Keratinocyte (primary cell): ENCODE data around the gene CCDC97. TPM values are rescaled to one million over a fixed set of nuclear protein-coding genes. Genes with fewer than 3 reads are reported as not detected.

Source experiments
- DNase-seq: peaks from one replicate; pipeline ENCODE4 v3.0.0-alpha.2; 2011; ENCODE audit warnings: low read depth, missing footprints, low spot score
- FAIRE-seq: peaks from 2 replicates; lab custom pipeline; 2011; peaks lifted over from hg19 to GRCh38; lab: Jason Lieb, UNC
- H2AFZ ChIP-seq: 2 replicates; pipeline ENCODE4 v1.6.0; 2012; ENCODE audit warnings: low read length, control low read depth, inconsistent platforms; ENCODE audit not compliant: control insufficient read depth
- H3K27ac ChIP-seq: 2 replicates; pipeline ENCODE4 v1.5.1; 2011; ENCODE audit warnings: low read length; ENCODE audit not compliant: control insufficient read depth, insufficient read depth
- H3K27me3 ChIP-seq: 3 replicates; pipeline ENCODE4 v1.6.0; 2011; ENCODE audit warnings: low read length; ENCODE audit not compliant: control insufficient read depth, insufficient read depth; ENCODE audit errors: extremely low read depth
- H3K36me3 ChIP-seq, 2 experiments: 2 replicates in 1 of 2; 3 replicates in 1 of 2; pipeline ENCODE4 v1.5.1; 2011; ENCODE audit warnings: low read length in 2 of 2, mild to moderate bottlenecking in 1 of 2; ENCODE audit not compliant: control insufficient read depth in 2 of 2, insufficient read depth in 2 of 2; ENCODE audit errors: extremely low read depth in 1 of 2
- H3K4me1 ChIP-seq: 3 replicates; pipeline ENCODE4 v1.5.1; 2011; ENCODE audit warnings: low read length; ENCODE audit not compliant: control insufficient read depth, insufficient read depth; ENCODE audit errors: extremely low read depth
- H3K4me2 ChIP-seq: 3 replicates; pipeline ENCODE4 v1.6.0; 2011; ENCODE audit warnings: low read depth, low read length; ENCODE audit not compliant: control insufficient read depth, insufficient read depth; ENCODE audit errors: extremely low read depth
- H3K4me3 ChIP-seq, 3 experiments: fragments of 200-600 bp in 1 of 3; sonication (generic) in 1 of 3; 2 replicates in 2 of 3; 3 replicates in 1 of 3; pipeline ENCODE4 v1.5.1; 2011 to 2016; ENCODE audit warnings: low read length in 3 of 3, mild to moderate bottlenecking in 3 of 3, control low read depth in 2 of 3, inconsistent platforms in 1 of 3, low read depth in 1 of 3, mixed read lengths in 1 of 3, mixed run types in 1 of 3, moderate library complexity in 1 of 3; ENCODE audit not compliant: control insufficient read depth in 2 of 3, insufficient read depth in 2 of 3; ENCODE audit errors: extremely low read depth in 1 of 3
- H3K79me2 ChIP-seq: 2 replicates; pipeline ENCODE4 v1.6.0; 2012; ENCODE audit warnings: low read length; ENCODE audit not compliant: control insufficient read depth, insufficient read depth
- H3K9ac ChIP-seq: 3 replicates; pipeline ENCODE4 v1.6.0; 2011; ENCODE audit warnings: low read length; ENCODE audit not compliant: control insufficient read depth, insufficient read depth; ENCODE audit errors: extremely low read depth
- H3K9me1 ChIP-seq: 3 replicates; pipeline ENCODE4 v1.6.0; 2011; ENCODE audit warnings: low read length; ENCODE audit not compliant: control insufficient read depth, insufficient read depth; ENCODE audit errors: extremely low read depth
- H3K9me3 ChIP-seq: 2 replicates; pipeline ENCODE4 v1.5.1; 2012; ENCODE audit warnings: low read depth, low read length; ENCODE audit not compliant: control insufficient read depth
- H4K20me1 ChIP-seq: 3 replicates; pipeline ENCODE4 v1.6.0; 2011; ENCODE audit warnings: low read length; ENCODE audit not compliant: control insufficient read depth, insufficient read depth; ENCODE audit errors: extremely low read depth
- EZH2 ChIP-seq: IDR thresholded peaks from one replicate; pipeline ENCODE4 v1.6.1; 2012; ENCODE audit warnings: inconsistent platforms, mild to moderate bottlenecking, low read length, moderate library complexity
- dilution Hi-C: fragments of 300-500 bp; cut with MboI; formaldehyde crosslinking; loops from one replicate; pipeline ENCODE4 v1.7.0; 2020; ENCODE audit warnings: low sequenced_read_pairs; ENCODE audit not compliant: extremely low pct_ligation_motif_present
- polyA plus RNA-seq, 5 experiments: library from polyadenylated mRNA; depleted of rRNA in 3 of 5; stranded (reverse) in 3 of 5; stranded (forward) in 1 of 5; unstranded in 1 of 5; fragments of >200 nt; gene quantifications; 1 replicate in 1 of 5; 2 replicates in 3 of 5; 3 replicates in 1 of 5; pipeline versions ENCODE4 v1.2.1 to v1.2.3, GENCODE V29; 2011 to 2012; ENCODE audit warnings: missing spikeins in 2 of 5, low read depth in 1 of 5, low replicate concordance in 1 of 5
- TF ChIP-seq, protein P1 (sequence below), 3 experiments: IDR thresholded peaks in 1 of 3; conservative IDR thresholded peaks in 1 of 3; optimal IDR thresholded peaks in 1 of 3; 2 replicates in 2 of 3; 3 replicates in 1 of 3; pipeline versions ENCODE3 to v1.5.1; 2011; ENCODE audit warnings: low read length in 3 of 3, mild to moderate bottlenecking in 3 of 3, moderate library complexity in 2 of 3, control low read depth in 1 of 3, inconsistent platforms in 1 of 3; ENCODE audit not compliant: insufficient read depth in 2 of 3; ENCODE audit errors: extremely low read depth in 1 of 3

Gene CCDC97
- polyA plus RNA-seq, 1 donor (not counting 4 experiments of a cell fraction or from before 2014, with no cell fraction given): 6.8 TPM

DNA sequence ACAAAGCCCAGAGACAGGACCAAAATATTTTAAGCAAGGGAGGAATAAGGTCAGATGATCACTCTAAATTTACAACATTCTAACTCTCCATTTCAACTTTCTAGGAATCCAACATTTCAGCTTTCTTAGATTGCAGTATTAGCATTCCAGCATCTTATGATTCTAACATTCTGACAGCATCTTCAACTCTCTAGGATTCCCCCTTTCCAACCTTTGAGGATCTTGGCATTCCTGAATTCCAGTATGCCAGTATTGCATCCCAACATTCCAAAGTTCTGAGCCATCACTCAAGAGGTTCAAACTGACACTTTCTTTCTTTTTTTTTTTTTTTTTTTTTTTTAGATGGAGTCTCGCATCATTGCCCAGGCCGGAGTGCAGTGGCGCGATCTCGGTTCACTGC, 30.0 kb downstream of the CCDC97 start:
- DNase-seq (no peak), FAIRE-seq (no peak)
- Histone ChIP-seq H3K9me1 (no peaks in the 10 kb centered on the region), H2AFZ (no peak overlapping the region), H3K4me3 (no peak overlapping the region), H3K4me1 (no peaks in the 10 kb centered on the region), H4K20me1 (no peaks in the 10 kb centered on the region), H3K27me3 (no peaks in the 10 kb centered on the region), H3K9ac (no peak overlapping the region), H3K36me3 (peaks cover 5 to 33% of the 10 kb centered on the region in 2 experiments), H3K9me3 (no peaks in the 10 kb centered on the region), H3K27ac (no peak overlapping the region), H3K4me2 (no peak overlapping the region), H3K79me2 (no peaks in the 10 kb centered on the region)
- TF ChIP-seq EZH2: no peak
- TF ChIP-seq, protein P1, sequence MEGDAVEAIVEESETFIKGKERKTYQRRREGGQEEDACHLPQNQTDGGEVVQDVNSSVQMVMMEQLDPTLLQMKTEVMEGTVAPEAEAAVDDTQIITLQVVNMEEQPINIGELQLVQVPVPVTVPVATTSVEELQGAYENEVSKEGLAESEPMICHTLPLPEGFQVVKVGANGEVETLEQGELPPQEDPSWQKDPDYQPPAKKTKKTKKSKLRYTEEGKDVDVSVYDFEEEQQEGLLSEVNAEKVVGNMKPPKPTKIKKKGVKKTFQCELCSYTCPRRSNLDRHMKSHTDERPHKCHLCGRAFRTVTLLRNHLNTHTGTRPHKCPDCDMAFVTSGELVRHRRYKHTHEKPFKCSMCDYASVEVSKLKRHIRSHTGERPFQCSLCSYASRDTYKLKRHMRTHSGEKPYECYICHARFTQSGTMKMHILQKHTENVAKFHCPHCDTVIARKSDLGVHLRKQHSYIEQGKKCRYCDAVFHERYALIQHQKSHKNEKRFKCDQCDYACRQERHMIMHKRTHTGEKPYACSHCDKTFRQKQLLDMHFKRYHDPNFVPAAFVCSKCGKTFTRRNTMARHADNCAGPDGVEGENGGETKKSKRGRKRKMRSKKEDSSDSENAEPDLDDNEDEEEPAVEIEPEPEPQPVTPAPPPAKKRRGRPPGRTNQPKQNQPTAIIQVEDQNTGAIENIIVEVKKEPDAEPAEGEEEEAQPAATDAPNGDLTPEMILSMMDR (optimal IDR thresholded peaks at IDR 0.05 in 1 of 3, IDR thresholded peaks at IDR 0.05 in 1 of 3, conservative IDR thresholded peaks at IDR 0.05 in 1 of 3; ENCODE audit: extremely low read depth in 1 of 3, insufficient read depth in 2 of 3, low read length in 3 of 3): no peak
- dilution Hi-C loops: no loop called here

GRCh38 chr19:41341669-41342490, 31.9 kb downstream of the CCDC97 start:
- H4K20me1 ChIP-seq: no peaks in the 10 kb centered on the region
- no peak for DNase-seq
- H3K4me3 ChIP-seq: no peak overlapping the region
- no peaks in the 10 kb centered on the region for H3K9me1 ChIP-seq
- H2AFZ ChIP-seq: no peak overlapping the region
- dilution Hi-C loops: no loop called here
- H3K27ac ChIP-seq: no peak overlapping the region
- H3K9ac ChIP-seq: no peak overlapping the region
- TF ChIP-seq EZH2: no peak
- TF ChIP-seq, protein P1 (optimal IDR thresholded peaks at IDR 0.05 in 1 of 3, IDR thresholded peaks at IDR 0.05 in 1 of 3, conservative IDR thresholded peaks at IDR 0.05 in 1 of 3; ENCODE audit: extremely low read depth in 1 of 3, insufficient read depth in 2 of 3, low read length in 3 of 3): peak in 2 of 3 experiments; percentile 11 to 50
- no peak overlapping the region for H3K4me2 ChIP-seq
- H3K27me3 ChIP-seq: no peaks in the 10 kb centered on the region
- FAIRE-seq: no peak
- H3K36me3 ChIP-seq: peaks cover 10 to 34% of the 10 kb centered on the region in 2 experiments
- H3K9me3 ChIP-seq: no peaks in the 10 kb centered on the region
- H3K4me1 ChIP-seq: no peaks in the 10 kb centered on the region
- no peaks in the 10 kb centered on the region for H3K79me2 ChIP-seq
